HG03469 (cell line): ENCODE measurements around the gene ADRA2B.
"Not testable (repeated sequence)": the region's sequence is repeated elsewhere in the genome, so short reads cannot be mapped to it uniquely, and the experiment has no call there.

Source experiments
- ATAC-seq: cut with Tn5 transposase; IDR thresholded peaks from one replicate; pipeline ENCODE4 v1.9.1; 2021; ENCODE audit warnings: mild to moderate bottlenecking, moderate library complexity, moderate number of reproducible peaks; ENCODE audit not compliant: unreplicated experiment

Gene ADRA2B

GRCh38 chr2:96091141-96091710, 25.1 kb downstream of the ADRA2B start:
- no peak for ATAC-seq

- no peak for ATAC-seq
These were observed 26.0 kb downstream of the ADRA2B start for GRCh38 chr2:96090196-96090926.

GRCh38 chr2:96089356-96090195, 26.8 kb downstream of the ADRA2B start:
- ATAC-seq = no peak

DNA sequence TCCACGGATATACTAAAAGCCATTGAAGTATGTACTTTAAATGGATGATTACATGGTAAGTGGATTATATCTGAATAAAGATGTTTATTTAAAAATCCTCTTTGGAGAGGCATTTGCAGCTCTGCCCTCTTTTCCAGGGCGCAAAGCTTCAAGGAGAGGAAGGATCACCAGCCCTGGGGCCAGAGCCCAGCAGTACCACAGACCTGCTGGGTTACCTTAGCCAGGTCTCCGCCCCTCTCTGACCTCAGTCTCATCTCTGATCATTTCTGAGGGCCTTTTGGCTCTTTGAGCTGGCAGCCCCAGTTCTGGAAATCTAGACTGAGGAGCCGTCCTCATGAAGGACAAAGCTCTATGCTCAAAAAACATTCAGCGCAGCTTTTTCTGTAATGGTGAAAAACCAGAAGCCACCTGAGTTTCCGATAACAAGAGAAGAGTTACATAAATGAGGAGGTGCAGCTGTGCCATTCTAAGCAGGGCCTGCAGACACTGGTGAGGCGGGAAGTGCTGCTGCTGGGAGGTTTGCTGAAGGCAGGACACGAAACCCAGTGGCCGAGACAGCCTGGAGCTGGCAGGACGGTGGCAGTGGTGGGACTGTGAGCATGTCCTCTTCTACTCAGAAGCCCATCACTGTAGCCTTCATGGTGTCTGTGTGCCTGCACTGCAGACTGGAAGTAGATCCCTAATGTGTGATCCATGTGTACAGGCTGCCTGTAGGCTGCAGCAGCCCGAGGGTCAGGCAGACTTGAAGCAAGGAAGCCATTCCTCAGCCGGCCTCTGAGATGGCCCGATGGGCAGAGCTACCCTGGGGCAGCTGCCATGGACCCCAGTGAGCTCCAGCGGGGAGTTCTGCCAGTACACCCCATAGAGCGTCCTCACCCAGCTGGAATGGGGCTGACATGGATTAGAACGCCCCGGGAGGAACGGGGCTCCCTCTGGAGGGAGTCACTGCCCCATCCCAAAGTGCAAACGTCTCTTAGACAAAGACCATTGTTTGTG, 27.7 kb downstream of the ADRA2B start:
- no peak for ATAC-seq

GRCh38 chr2:96087130-96087529, 29.2 kb downstream of the ADRA2B start:
- ATAC-seq = no peak

- no peak for ATAC-seq
These were observed 30.6 kb downstream of the ADRA2B start for GRCh38 chr2:96085541-96086355.

GRCh38 chr2:96084858-96085518, 31.4 kb downstream of the ADRA2B start:
- not testable (repeated sequence) for ATAC-seq

- no peak for ATAC-seq
These were observed 32.1 kb downstream of the ADRA2B start for GRCh38 chr2:96083989-96084857.

GRCh38 chr2:96083064-96083939, 33.1 kb downstream of the ADRA2B start:
- ATAC-seq = no peak

- no peak for ATAC-seq
These were observed 33.9 kb downstream of the ADRA2B start for GRCh38 chr2:96082211-96083063.

- no peak for ATAC-seq
These were observed 35.3 kb downstream of the ADRA2B start for GRCh38 chr2:96081042-96081441.

GRCh38 chr2:96075199-96075771, 41.1 kb downstream of the ADRA2B start:
- ATAC-seq = no peak

DNA sequence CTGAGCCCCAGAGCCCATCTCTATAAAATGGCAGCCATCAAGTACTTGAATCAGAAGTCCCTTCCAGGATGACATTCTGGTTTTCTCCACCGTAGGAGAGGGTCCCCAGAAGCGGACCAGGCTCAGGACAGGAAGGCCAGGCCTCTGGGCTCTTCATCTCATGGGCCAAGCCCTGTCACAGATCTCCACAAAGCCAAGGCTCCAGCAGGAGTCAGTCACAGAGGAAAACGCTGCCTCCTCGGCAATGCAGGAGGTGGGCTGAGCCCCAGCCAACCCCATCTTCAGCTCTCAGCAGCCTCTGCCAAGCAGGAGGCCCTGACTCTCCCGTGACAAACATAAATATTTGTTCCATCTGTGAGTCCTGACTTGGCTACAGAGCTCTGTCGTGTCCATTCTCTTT, 42.2 kb downstream of the ADRA2B start:
- ATAC-seq = no peak

DNA sequence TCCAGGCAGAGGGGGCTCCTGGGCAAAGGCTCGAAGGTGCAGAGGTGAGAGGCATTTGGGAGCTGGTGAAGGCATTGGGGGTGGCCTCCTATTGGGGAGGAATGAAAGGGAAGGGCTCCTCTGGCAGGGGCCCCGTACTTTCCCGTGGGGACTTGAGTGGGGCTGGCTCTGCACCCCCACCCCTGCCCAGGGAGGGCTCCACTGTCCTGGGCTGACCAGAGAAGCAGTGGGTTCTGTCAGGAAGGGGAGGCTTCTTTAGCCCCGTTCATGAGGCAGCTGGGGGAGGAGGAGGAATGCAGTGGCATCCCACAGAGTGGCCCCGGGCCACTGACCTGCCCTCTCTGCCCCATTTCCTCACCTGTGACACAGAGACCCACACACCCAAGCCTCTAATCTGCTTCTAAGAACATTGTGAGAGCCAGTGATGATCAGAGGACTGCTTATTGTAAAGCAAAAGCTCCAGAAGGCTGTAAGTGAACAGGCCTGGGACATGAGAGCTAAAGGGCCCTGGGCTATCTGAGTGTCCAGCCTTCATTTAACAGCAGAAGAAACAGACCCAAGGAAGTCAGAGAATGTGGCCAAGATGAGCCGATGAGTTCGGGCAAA, 43.1 kb downstream of the ADRA2B start:
- ATAC-seq = no peak

GRCh38 chr2:96072746-96073145, 43.6 kb downstream of the ADRA2B start:
- no peak for ATAC-seq
